ENCODE results near the gene MPL. TPM values are rescaled to one million over a fixed set of nuclear protein-coding genes. Genes with fewer than 3 reads are reported as not detected.

MPL gene
- total and polyA plus RNA-seq, 2 experiments from 2014 or later = not detected

DNA sequence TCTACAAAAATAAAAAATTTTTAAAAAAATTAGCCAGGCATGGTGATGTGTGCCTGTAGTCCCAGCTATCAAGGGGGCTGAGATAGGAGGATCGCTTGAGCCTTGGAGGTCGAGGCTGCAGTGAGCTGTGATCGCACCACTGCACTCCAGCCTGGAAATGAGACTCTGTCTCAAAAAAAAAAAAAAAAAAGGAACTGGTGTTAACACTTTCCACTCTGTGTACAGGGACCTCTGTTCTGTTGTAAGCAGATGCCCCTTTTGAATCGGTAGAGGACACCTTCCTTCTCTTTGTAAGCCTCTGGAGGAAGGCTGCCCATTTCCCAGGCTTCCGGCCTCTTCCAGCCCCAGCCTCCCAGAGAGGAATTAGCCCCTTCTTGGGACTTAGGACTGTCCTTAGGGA, 44.9 kb upstream of the MPL start:
- H4K20me1 ChIP-seq (ENCODE audit: insufficient read depth) = no peaks in the 10 kb centered on the region
- TF ChIP-seq EZH2phosphoT487 (IDR thresholded peaks at IDR 0.05; ENCODE audit: insufficient read depth, low read depth) (no peak), EZH2 (IDR thresholded peaks at IDR 0.05; ENCODE audit: insufficient read depth, poor library complexity, severe bottlenecking) (no peak)
- DNase-seq = no peak
- H3K9ac ChIP-seq = no peak overlapping the region
- no peak overlapping the region for H3K27ac ChIP-seq
- H3F3A ChIP-seq (ENCODE audit: insufficient read depth) = no peaks in the 10 kb centered on the region
- no peaks in the 10 kb centered on the region for H3K4me1 ChIP-seq (ENCODE audit: insufficient read depth)
- 77 to 78% methylated on average over 5 of the region's 5 CpGs for WGBS, 2 experiments (ENCODE audit: low coverage in 1 of 2, low lambda C conversion rate in 2 of 2, missing lambda C conversion rate in 2 of 2)
- in situ Hi-C loops (cut with MboI) = no loop called here
- no peaks in the 10 kb centered on the region for H3K79me2 ChIP-seq (ENCODE audit: insufficient read depth)
- no peak overlapping the region for H3K4me3 ChIP-seq
- no peaks in the 10 kb centered on the region for H3K9me2 ChIP-seq (ENCODE audit: insufficient read depth)
- no peak overlapping the region for H2AFZ ChIP-seq
- H3K36me3 ChIP-seq (ENCODE audit: low read depth) = no peaks in the 10 kb centered on the region
- H3K9me3 ChIP-seq (ENCODE audit: low read depth) = no peaks in the 10 kb centered on the region
- no peak overlapping the region for H3K4me2 ChIP-seq (ENCODE audit: unreplicated experiment)
- H3K27me3 ChIP-seq (replicated peaks; ENCODE audit: insufficient read depth) = peaks cover 6% of the 10 kb centered on the region

DNA sequence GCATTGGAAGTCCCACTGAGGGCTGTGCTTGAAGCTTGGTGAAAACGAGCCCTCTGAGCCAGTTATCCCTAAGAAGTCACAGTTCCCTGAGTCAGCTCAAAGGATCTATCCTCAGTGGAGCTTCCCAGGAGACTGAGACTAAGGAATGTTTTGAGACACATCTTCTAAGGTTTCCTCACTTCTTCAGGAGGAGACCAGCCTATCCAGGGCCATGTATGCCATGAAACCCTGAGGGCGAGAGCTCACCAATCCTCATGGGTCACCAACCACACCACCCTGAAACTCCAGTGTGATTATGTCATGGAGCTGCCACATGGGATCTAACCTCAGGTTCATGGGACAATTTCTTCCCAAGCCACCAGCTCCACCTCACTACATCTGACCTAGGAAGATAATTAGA, 44.4 kb upstream of the MPL start:
- Histone ChIP-seq H4K20me1 (ENCODE audit: insufficient read depth) (no peaks in the 10 kb centered on the region), H3K79me2 (ENCODE audit: insufficient read depth) (no peaks in the 10 kb centered on the region), H3K36me3 (ENCODE audit: low read depth) (no peaks in the 10 kb centered on the region), H3F3A (ENCODE audit: insufficient read depth) (no peaks in the 10 kb centered on the region), H3K9me2 (ENCODE audit: insufficient read depth) (no peaks in the 10 kb centered on the region), H3K9ac (no peak overlapping the region), H3K4me2 (ENCODE audit: unreplicated experiment) (no peak overlapping the region), H3K9me3 (ENCODE audit: low read depth) (no peaks in the 10 kb centered on the region), H2AFZ (no peak overlapping the region), H3K27ac (no peak overlapping the region), H3K27me3 (replicated peaks; ENCODE audit: insufficient read depth) (peaks cover 2% of the 10 kb centered on the region; the same call in 1 of the 2 replicates), H3K4me3 (no peak overlapping the region), H3K4me1 (ENCODE audit: insufficient read depth) (no peaks in the 10 kb centered on the region)
- TF ChIP-seq EZH2phosphoT487 (IDR thresholded peaks at IDR 0.05; ENCODE audit: insufficient read depth, low read depth) (no peak), EZH2 (IDR thresholded peaks at IDR 0.05; ENCODE audit: insufficient read depth, poor library complexity, severe bottlenecking) (no peak)
- peak; percentile 12 for DNase-seq
- WGBS, 2 experiments (ENCODE audit: low coverage in 1 of 2, low lambda C conversion rate in 2 of 2, missing lambda C conversion rate in 2 of 2) = 68 to 71% methylated on average over 2 of the region's 2 CpGs
- in situ Hi-C loops (cut with MboI) = no loop called here

DNA sequence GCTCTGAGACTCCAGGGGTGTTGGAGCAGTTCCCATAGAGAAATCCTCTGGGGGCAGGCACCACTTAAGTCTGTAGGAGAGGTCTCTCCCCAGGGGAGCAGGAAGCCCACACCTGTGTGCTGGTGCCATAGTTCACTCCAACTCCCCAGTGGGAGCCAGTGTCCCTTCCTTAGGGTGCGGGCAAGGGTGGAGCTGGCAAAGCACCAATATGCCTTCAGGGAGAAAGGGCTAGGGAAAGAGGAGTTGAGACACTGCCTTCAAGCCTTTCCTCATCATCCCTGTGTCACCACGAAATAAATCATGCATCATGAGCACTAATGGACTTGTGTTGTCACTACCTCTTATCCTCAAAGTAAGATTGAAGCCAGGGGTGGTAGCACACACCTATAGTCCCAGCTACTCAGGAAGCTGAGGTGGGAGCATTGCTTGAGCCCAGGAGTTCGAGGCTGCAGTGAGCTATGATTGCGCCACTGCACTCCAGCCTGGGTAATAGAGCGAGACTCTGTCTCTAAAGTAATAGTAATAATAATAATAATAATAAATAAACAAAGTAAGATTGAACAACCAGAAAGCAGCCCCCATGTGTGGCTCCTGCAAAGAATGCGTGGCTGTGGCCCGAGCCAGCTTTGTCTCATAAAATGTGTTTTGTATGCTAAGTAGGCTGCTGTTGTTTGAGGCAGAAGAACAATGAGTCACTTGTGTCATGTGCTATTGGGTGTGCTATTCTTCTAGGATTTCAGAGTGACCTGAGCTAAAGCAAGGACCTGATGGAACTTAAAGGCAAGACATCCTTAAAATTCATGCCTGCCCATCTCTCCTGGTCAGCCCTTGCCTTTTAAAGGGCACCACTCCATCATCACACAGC, 43.5 kb upstream of the MPL start:
- no peaks in the 10 kb centered on the region for H3K4me1 ChIP-seq (ENCODE audit: insufficient read depth)
- no peaks in the 10 kb centered on the region for H3K79me2 ChIP-seq (ENCODE audit: insufficient read depth)
- H3K9ac ChIP-seq = no peak overlapping the region
- no peaks in the 10 kb centered on the region for H3K36me3 ChIP-seq (ENCODE audit: low read depth)
- peak; percentile 72 for DNase-seq
- no peaks in the 10 kb centered on the region for H3K9me3 ChIP-seq (ENCODE audit: low read depth)
- H2AFZ ChIP-seq = no peak overlapping the region
- H3K27me3 ChIP-seq (replicated peaks; ENCODE audit: insufficient read depth) = no peaks in the 10 kb centered on the region
- no peaks in the 10 kb centered on the region for H3F3A ChIP-seq (ENCODE audit: insufficient read depth)
- WGBS, 2 experiments (ENCODE audit: low coverage in 1 of 2, low lambda C conversion rate in 2 of 2, missing lambda C conversion rate in 2 of 2) = 41 to 51% methylated on average over 7 of the region's 7 CpGs
- TF ChIP-seq EZH2 (IDR thresholded peaks at IDR 0.05; ENCODE audit: insufficient read depth, poor library complexity, severe bottlenecking) (no peak), EZH2phosphoT487 (IDR thresholded peaks at IDR 0.05; ENCODE audit: insufficient read depth, low read depth) (no peak)
- H3K9me2 ChIP-seq (ENCODE audit: insufficient read depth) = no peaks in the 10 kb centered on the region
- H3K4me2 ChIP-seq (ENCODE audit: unreplicated experiment) = no peak overlapping the region
- H3K4me3 ChIP-seq = no peak overlapping the region
- no peak overlapping the region for H3K27ac ChIP-seq
- in situ Hi-C loops (cut with MboI) = no loop called here
- H4K20me1 ChIP-seq (ENCODE audit: insufficient read depth) = no peaks in the 10 kb centered on the region

DNA sequence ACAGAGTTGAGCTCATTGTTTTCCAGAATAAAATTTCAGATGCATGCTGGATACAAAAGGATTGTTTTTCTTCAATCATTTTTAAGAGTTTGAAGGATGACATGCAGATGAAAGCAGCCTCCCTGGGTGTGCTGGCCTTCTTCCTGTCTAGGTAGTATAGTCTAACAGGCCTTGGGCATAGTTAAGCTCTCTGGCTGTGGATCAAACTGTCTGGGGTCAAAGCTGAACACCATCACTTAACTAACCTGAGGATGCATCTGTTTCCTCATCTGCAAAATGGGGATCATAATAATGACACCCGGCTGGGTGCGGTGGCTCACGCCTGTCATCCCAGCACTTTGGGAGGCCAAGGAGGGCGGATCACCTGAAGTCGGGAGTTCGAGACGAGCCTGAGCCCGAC, 42.9 kb upstream of the MPL start:
- Histone ChIP-seq H3K27me3 (replicated peaks; ENCODE audit: insufficient read depth) (no peaks in the 10 kb centered on the region), H3K4me2 (ENCODE audit: unreplicated experiment) (no peak overlapping the region), H3K9ac (no peak overlapping the region), H3K36me3 (ENCODE audit: low read depth) (no peaks in the 10 kb centered on the region), H3K9me2 (ENCODE audit: insufficient read depth) (no peaks in the 10 kb centered on the region), H3K9me3 (ENCODE audit: low read depth) (no peaks in the 10 kb centered on the region), H3F3A (ENCODE audit: insufficient read depth) (no peaks in the 10 kb centered on the region), H3K4me3 (no peak overlapping the region), H3K27ac (no peak overlapping the region), H4K20me1 (ENCODE audit: insufficient read depth) (no peaks in the 10 kb centered on the region), H2AFZ (no peak overlapping the region), H3K4me1 (ENCODE audit: insufficient read depth) (no peaks in the 10 kb centered on the region), H3K79me2 (ENCODE audit: insufficient read depth) (no peaks in the 10 kb centered on the region)
- TF ChIP-seq EZH2phosphoT487 (IDR thresholded peaks at IDR 0.05; ENCODE audit: insufficient read depth, low read depth) = no peak
- TF ChIP-seq EZH2 (IDR thresholded peaks at IDR 0.05; ENCODE audit: insufficient read depth, poor library complexity, severe bottlenecking) = no peak
- in situ Hi-C loops (cut with MboI) = no loop called here
- no peak for DNase-seq
- WGBS, 2 experiments (ENCODE audit: low coverage in 1 of 2, low lambda C conversion rate in 2 of 2, missing lambda C conversion rate in 2 of 2) = 96 to 97% methylated on average over 8 of the region's 8 CpGs

All from GM23248 (cell line).